Mesodermal cell (in vitro differentiated cells): ENCODE results near the gene HDHD2.

Experiments
- H3K27ac ChIP-seq: 2 replicates; pipeline ENCODE4 v1.7.0; 2013; ENCODE audit warnings: mild to moderate bottlenecking, low read depth, low read length, moderate library complexity; ENCODE audit not compliant: severe bottlenecking
- H3K36me3 ChIP-seq: 2 replicates; pipeline ENCODE4 v1.7.1; 2013; ENCODE audit warnings: mild to moderate bottlenecking, low read length, moderate library complexity; ENCODE audit not compliant: control insufficient read depth, insufficient read depth
- H3K4me1 ChIP-seq: one replicate; pipeline ENCODE4 v1.7.1; 2013; ENCODE audit warnings: mild to moderate bottlenecking, low read length; ENCODE audit not compliant: insufficient read depth, control insufficient read depth, poor library complexity, severe bottlenecking
- H3K4me3 ChIP-seq: 2 replicates; pipeline ENCODE4 v1.7.0; 2013; ENCODE audit warnings: low read length, control low read depth, mild to moderate bottlenecking; ENCODE audit not compliant: insufficient read depth, poor library complexity, severe bottlenecking; ENCODE audit errors: extremely low read depth
- H3K9me3 ChIP-seq: 2 replicates; pipeline ENCODE4 v1.7.1; 2013; ENCODE audit warnings: mild to moderate bottlenecking, low read length, moderate library complexity; ENCODE audit not compliant: control insufficient read depth
- WGBS, 2 experiments: methylation state at CpG; one replicate each; pipeline ENCODE4 v1.1.5; 2013; ENCODE audit warnings: missing lambda C conversion rate in 2 of 2; ENCODE audit not compliant: insufficient coverage in 2 of 2; 5-methylcytosine and 5-hydroxymethylcytosine counted together

The HDHD2 gene

GRCh38 chr18:47108998-47109405, 41.3 kb downstream of the HDHD2 start:
- no peak overlapping the region for H3K4me3 ChIP-seq
- H3K27ac ChIP-seq: no peak overlapping the region
- no peaks in the 10 kb centered on the region for H3K9me3 ChIP-seq
- no peaks in the 10 kb centered on the region for H3K4me1 ChIP-seq
- 84 to 93% methylated on average over 4 to 6 of the region's 7 CpGs for WGBS, 2 experiments
- H3K36me3 ChIP-seq: peaks cover 70% of the 10 kb centered on the region

- Histone ChIP-seq H3K9me3 (no peaks in the 10 kb centered on the region), H3K4me3 (no peak overlapping the region), H3K36me3 (peaks cover 68% of the 10 kb centered on the region), H3K27ac (no peak overlapping the region), H3K4me1 (no peaks in the 10 kb centered on the region)
- WGBS, 2 experiments: 55 to 75% methylated on average over 2 to 3 of the region's 3 CpGs
Observed at GRCh38 chr18:47108373-47108772, 41.9 kb downstream of the HDHD2 start.

GRCh38 chr18:47100212-47100831, 50.0 kb downstream of the HDHD2 start:
- WGBS, 2 experiments: 30 to 51% methylated on average over 9 of the region's 12 CpGs
- Histone ChIP-seq H3K4me1 (no peaks in the 10 kb centered on the region), H3K27ac (no peak overlapping the region), H3K9me3 (no peaks in the 10 kb centered on the region), H3K4me3 (no peak overlapping the region), H3K36me3 (peaks cover 16% of the 10 kb centered on the region)

GRCh38 chr18:47095810-47096209, 54.5 kb downstream of the HDHD2 start:
- 70 to 80% methylated on average over 2 to 3 of the region's 3 CpGs for WGBS, 2 experiments
- no peaks in the 10 kb centered on the region for H3K4me1 ChIP-seq
- H3K27ac ChIP-seq: no peak overlapping the region
- no peaks in the 10 kb centered on the region for H3K36me3 ChIP-seq
- no peak overlapping the region for H3K4me3 ChIP-seq
- no peaks in the 10 kb centered on the region for H3K9me3 ChIP-seq

GRCh38 chr18:47087676-47088075, 62.6 kb downstream of the HDHD2 start:
- WGBS, 2 experiments: no CpG with 5 or more reads among the region's 5 CpGs
- Histone ChIP-seq H3K4me3 (no peak overlapping the region), H3K36me3 (no peaks in the 10 kb centered on the region), H3K4me1 (no peaks in the 10 kb centered on the region), H3K27ac (no peak overlapping the region), H3K9me3 (no peaks in the 10 kb centered on the region)

DNA sequence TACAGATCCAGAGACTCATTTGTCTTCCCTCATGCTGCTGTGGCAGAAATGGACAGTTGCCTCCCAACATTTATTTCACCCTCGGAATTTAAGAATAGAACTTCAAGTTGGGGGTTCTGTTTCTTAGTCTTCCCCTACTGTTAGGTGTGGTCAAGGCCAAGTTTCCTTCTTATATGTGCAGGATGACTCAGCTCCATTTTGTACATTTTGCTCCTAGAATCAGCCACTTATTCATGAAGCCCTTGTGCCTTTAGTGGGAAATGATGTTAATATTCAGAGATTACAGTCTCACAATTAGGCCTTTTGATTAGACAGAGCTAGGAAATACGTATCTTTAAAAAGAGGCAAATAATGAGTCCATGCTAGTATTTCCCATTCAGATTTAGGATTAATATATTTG, 68.7 kb downstream of the HDHD2 start:
- Histone ChIP-seq H3K4me1 (no peaks in the 10 kb centered on the region), H3K27ac (no peak overlapping the region), H3K4me3 (no peak overlapping the region), H3K36me3 (no peaks in the 10 kb centered on the region), H3K9me3 (no peaks in the 10 kb centered on the region)
- no CpG with 5 or more reads among the region's 2 CpGs for WGBS, 2 experiments

DNA sequence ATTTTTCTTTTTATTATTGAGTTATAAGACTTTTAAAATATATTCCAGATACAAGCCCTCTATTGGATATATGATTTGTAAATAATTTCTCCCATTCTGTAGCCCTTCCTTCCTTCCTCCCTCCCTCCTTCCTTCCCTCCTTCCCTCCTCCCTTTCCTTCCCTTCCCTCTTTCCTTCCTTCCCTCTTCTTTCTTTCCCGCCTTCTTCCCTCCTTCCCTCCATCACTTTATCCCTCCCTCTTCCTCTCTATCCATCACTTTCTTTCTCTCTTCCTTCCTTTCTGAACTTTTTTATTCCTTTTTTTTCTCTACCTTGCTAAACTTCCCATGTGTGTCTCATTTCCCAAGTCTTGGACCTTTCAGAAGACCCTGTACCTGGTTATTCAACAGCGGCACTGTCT, 69.4 kb downstream of the HDHD2 start:
- Histone ChIP-seq H3K9me3 (no peaks in the 10 kb centered on the region), H3K36me3 (no peaks in the 10 kb centered on the region), H3K4me1 (peaks cover 2% of the 10 kb centered on the region), H3K4me3 (no peak overlapping the region), H3K27ac (no peak overlapping the region)
- WGBS, 2 experiments: 73 to 93% methylated on average over 1 of the region's 2 CpGs

DNA sequence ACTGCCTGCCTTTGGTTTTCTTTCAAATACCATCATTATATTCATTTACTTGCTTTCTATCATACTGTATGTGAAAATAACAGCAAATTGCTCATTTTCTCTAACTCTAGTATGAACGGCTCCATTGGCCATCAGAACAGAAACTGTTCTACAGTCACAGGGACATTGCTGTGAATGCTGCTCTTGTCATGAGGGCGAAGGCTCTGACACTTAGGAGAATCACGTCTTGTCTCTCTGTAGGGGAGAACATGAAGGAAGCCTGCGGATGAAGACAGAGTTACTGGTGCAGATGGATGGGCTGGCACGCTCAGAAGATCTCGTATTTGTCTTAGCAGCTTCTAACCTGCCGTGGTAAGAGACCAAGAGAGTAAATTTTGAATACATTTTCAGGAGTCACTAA, 73.2 kb downstream of the HDHD2 start:
- Histone ChIP-seq H3K4me1 (peaks cover 13% of the 10 kb centered on the region), H3K9me3 (no peaks in the 10 kb centered on the region), H3K36me3 (no peaks in the 10 kb centered on the region), H3K4me3 (no peak overlapping the region), H3K27ac (no peak overlapping the region)
- 85 to 95% methylated on average over 4 to 7 of the region's 7 CpGs for WGBS, 2 experiments

DNA sequence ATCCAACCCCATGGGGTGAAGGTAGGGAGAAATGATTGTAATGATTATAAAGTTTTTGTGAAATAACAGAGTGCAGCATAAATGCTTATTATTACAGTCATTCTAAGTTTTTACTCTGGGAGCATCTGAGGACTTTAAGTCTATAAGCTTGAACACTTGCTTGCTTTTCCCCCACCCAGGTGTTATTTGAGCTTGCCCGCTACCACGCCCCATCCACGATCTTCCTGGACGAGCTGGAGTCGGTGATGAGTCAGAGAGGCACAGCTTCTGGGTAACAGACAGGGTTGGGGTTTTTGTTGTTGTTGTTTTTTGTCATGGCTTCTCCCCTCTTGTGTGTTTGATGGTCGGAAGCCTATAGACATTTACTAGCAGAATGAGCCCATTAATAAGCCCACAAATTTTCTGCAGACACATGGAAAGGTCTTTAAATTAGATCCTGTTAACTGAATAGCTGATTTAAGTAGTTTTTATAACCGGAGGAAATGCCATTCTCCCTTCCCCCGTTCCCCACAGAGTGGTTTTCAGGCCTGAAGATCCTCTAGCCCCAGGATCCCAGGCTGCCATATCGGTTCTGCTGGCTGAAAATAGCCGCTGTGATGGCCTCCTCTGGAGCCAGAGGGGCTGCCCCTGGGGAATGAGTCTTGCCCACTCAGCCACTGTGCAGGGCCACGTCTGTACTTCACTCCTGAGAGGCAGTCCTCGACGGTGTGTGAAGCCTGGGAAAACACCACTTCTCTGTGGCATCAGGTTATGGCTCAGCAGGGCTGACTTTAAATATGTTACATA, 75.0 kb downstream of the HDHD2 start:
- peak overlapping the region; percentile 78 for H3K27ac ChIP-seq
- H3K9me3 ChIP-seq: no peaks in the 10 kb centered on the region
- no peaks in the 10 kb centered on the region for H3K36me3 ChIP-seq
- WGBS, 2 experiments: 44 to 52% methylated on average over 5 to 10 of the region's 13 CpGs
- H3K4me1 ChIP-seq: peaks cover 15% of the 10 kb centered on the region
- H3K4me3 ChIP-seq: no peak overlapping the region

- WGBS, 2 experiments: 44 to 58% methylated on average over 2 of the region's 3 CpGs
- Histone ChIP-seq H3K4me3 (no peak overlapping the region), H3K9me3 (no peaks in the 10 kb centered on the region), H3K27ac (no peak overlapping the region), H3K4me1 (peaks cover 3% of the 10 kb centered on the region), H3K36me3 (no peaks in the 10 kb centered on the region)
Observed at GRCh38 chr18:47067648-47068047, 82.7 kb downstream of the HDHD2 start.

DNA sequence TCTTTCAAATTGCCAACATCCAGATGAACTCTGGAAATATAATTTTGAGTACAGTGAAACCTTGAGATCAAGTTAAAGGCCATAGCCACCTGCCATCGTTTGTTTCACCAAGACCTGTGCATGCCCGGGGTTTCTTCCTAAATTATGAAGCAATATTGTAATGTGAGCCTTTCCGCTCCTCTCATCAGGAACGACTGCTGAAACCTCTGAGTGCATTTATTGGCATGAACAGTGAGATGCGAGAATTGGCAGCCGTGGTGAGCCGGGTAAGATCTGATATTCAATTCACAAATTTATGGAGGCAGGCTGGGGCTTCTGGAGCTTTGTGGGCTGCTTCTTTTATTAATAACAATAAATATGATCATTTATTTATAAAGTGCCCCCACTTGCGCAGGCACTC, 87.2 kb downstream of the HDHD2 start:
- H3K4me1 ChIP-seq: no peaks in the 10 kb centered on the region
- no peak overlapping the region for H3K27ac ChIP-seq
- H3K9me3 ChIP-seq: no peaks in the 10 kb centered on the region
- WGBS, 2 experiments: 88 to 98% methylated on average over 5 of the region's 8 CpGs
- no peaks in the 10 kb centered on the region for H3K36me3 ChIP-seq
- H3K4me3 ChIP-seq: no peak overlapping the region
